WI38 (cell line): ENCODE results near the gene CIAPIN1.

ENCODE experiments used
- H3K4me3 ChIP-seq: 2 replicates; pipeline ENCODE4 v1.5.1; 2011; ENCODE audit warnings: low read depth, mild to moderate bottlenecking, control low read depth, low read length
- TF ChIP-seq, protein P1 (sequence below): IDR thresholded peaks from 2 replicates; pipeline ENCODE4 v1.5.1; 2012; ENCODE audit warnings: low read depth, mild to moderate bottlenecking, control low read depth, low read length

The CIAPIN1 gene

DNA sequence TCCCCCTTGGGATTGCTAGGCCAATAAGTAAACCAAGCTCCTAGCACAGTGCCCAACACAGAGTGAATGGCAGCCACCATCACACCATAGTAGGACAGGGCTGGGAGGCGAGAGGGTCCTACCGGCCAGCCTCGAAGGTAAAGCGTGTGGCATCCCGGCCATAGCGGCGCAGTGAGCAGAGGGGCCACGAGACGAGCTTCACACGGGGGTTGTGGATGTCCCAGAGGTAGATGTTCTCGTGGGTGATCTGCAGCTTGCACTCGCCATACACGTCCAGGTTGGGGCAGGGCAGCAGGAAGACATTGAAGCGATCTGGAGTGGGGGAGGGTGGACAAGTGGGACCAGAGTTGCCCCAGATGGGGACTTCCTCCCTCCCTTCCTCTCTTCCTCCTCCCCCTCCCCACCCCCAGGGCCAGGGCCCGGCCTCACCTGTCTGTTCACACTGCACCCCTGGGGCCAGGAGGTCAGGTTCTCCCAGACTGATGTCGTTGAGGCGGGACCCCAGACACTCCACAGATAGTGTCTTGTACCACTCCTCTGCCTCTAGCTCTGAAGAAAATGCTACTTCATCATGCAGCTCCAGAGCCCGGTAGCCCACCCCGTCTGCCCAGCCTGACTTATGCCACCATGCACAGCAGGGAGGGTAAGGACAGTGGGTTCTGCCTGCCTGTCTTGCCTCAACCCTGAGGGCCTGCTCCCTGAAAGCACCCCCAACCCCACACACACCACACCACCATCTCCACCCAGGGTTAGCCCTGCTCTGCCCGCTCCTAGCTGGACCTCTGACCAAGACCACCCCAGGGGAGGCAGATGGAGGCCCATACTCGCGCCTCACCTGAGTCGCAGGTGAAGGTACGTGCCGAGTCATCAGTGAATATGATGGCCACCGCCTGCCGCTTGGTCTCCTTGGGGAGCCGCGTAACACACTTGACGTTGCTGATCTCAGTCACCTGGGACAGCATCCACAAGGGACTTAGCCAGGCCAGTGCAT is 27.8 kb upstream of the CIAPIN1 start:
- H3K4me3 ChIP-seq: no peak overlapping the region
- TF ChIP-seq, protein P1, sequence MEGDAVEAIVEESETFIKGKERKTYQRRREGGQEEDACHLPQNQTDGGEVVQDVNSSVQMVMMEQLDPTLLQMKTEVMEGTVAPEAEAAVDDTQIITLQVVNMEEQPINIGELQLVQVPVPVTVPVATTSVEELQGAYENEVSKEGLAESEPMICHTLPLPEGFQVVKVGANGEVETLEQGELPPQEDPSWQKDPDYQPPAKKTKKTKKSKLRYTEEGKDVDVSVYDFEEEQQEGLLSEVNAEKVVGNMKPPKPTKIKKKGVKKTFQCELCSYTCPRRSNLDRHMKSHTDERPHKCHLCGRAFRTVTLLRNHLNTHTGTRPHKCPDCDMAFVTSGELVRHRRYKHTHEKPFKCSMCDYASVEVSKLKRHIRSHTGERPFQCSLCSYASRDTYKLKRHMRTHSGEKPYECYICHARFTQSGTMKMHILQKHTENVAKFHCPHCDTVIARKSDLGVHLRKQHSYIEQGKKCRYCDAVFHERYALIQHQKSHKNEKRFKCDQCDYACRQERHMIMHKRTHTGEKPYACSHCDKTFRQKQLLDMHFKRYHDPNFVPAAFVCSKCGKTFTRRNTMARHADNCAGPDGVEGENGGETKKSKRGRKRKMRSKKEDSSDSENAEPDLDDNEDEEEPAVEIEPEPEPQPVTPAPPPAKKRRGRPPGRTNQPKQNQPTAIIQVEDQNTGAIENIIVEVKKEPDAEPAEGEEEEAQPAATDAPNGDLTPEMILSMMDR: no peak

- H3K4me3 ChIP-seq: no peak overlapping the region
- TF ChIP-seq, protein P1: no peak
These were observed 26.7 kb upstream of the CIAPIN1 start for GRCh38 chr16:57473906-57474305.

- TF ChIP-seq, protein P1: no peak
- H3K4me3 ChIP-seq: no peak overlapping the region
These were observed 26.1 kb upstream of the CIAPIN1 start for GRCh38 chr16:57473176-57473840.

DNA sequence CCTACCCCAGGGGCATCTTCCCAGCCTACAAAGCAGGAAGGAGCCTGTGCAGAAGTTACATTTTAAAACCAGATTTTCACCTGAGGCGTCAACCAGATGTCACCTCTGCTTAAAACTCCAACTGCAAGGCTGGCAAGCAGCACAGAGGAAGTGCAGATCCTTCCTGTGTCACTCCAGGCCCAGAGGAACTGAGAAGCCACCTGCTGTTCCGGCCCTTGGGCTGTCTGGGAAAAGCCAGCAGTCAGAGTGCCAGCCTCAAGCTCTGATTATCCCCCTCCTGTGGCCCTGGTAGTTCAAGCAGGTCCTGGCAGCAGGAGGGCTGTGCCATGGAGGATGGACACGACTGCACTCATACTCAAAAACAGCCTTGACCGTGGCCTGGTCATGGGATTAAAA is 25.5 kb upstream of the CIAPIN1 start:
- no peak overlapping the region for H3K4me3 ChIP-seq

DNA sequence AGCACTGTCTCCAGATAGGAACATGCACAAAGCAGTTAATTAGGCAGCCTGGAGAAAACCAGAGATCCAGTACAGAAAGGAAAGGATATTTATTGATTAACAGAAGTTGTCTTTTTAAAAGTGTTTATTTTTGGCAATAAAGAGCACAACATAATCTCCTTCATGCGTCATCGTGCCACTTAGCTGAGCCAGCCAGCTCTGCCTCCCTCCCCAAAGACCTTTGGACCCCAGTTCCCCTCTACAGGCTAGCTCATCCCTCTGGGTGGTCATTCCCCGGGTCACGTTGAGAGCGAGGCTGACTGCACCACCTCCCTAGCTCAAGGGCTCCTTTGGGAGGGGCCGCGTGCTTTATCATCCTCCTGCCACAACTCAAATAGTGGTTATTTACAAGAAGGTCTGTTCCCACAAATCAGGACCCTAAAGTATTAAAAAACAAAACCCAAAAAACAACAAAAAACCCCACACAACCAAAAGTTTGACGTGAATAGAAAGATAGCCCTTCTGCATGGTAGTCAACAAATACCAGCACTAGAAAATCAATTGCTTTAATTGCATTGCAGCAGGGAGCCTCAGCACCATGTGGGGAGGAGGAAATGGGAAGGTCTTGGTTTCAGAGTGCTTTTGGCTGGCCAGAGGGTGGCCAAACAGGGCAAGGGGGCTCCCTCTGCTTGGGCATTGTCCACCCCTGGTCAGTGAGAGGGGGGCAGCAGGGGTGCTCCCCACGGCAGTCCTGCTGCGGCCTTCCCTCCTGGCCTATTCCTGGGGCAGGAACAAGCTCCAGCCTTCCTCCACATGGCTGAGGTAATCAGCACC is 24.9 kb upstream of the CIAPIN1 start:
- TF ChIP-seq, protein P1: no peak
- H3K4me3 ChIP-seq: no peak overlapping the region

More for the DNA sequence above, 25.5 kb upstream of the CIAPIN1 start:
- TF ChIP-seq, protein P1: no peak

- TF ChIP-seq, protein P1: no peak
- no peak overlapping the region for H3K4me3 ChIP-seq
These were observed 24.0 kb upstream of the CIAPIN1 start for GRCh38 chr16:57471209-57471608.
